ENCODE data around the gene TNFAIP2. TPM values are rescaled to one million over a fixed set of nuclear protein-coding genes. Genes with fewer than 3 reads are reported as not detected.
A peak's percentile ranks its signal among the peaks of the same experiment; 100 is the strongest.

Gene TNFAIP2
- total RNA-seq, 1 donor from 2014 or later: 4.3 TPM

DNA sequence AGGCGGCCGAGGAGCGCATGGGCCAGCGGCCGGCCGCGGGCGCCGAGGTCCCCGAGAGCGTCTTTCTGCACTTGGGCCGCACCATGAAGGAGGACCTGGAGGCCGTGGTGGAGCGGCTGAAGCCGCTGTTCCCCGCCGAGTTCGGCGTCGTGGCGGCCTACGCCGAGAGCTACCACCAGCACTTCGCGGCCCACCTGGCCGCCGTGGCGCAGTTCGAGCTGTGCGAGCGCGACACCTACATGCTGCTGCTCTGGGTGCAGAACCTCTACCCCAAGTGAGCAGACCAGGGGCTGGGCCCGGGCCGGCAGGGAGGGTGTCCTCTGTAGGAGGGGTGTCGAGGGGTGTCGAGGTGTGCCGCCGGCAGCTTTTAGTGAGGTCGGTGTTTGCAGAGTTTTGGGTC lies 4.1 kb downstream of the TNFAIP2 start:
- H3K4me1 Mint-ChIP-seq (ENCODE audit: low read depth, unreplicated experiment): no peaks in the 10 kb centered on the region
- no peaks in the 10 kb centered on the region for H3K36me3 Mint-ChIP-seq (ENCODE audit: unreplicated experiment)
- peaks cover 1% of the 10 kb centered on the region for H3K9me3 Mint-ChIP-seq (ENCODE audit: unreplicated experiment)
- H3K4me3 Mint-ChIP-seq (ENCODE audit: unreplicated experiment): no peak overlapping the region
- TF ChIP-seq, protein P1, sequence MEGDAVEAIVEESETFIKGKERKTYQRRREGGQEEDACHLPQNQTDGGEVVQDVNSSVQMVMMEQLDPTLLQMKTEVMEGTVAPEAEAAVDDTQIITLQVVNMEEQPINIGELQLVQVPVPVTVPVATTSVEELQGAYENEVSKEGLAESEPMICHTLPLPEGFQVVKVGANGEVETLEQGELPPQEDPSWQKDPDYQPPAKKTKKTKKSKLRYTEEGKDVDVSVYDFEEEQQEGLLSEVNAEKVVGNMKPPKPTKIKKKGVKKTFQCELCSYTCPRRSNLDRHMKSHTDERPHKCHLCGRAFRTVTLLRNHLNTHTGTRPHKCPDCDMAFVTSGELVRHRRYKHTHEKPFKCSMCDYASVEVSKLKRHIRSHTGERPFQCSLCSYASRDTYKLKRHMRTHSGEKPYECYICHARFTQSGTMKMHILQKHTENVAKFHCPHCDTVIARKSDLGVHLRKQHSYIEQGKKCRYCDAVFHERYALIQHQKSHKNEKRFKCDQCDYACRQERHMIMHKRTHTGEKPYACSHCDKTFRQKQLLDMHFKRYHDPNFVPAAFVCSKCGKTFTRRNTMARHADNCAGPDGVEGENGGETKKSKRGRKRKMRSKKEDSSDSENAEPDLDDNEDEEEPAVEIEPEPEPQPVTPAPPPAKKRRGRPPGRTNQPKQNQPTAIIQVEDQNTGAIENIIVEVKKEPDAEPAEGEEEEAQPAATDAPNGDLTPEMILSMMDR (IDR thresholded peaks at IDR 0.05; ENCODE audit: partially characterized antibody, unreplicated experiment): no peak
- H3K27me3 Mint-ChIP-seq (ENCODE audit: unreplicated experiment): peaks cover 21% of the 10 kb centered on the region
- no peak for DNase-seq
- H3K27ac Mint-ChIP-seq (ENCODE audit: unreplicated experiment): no peak overlapping the region

DNA sequence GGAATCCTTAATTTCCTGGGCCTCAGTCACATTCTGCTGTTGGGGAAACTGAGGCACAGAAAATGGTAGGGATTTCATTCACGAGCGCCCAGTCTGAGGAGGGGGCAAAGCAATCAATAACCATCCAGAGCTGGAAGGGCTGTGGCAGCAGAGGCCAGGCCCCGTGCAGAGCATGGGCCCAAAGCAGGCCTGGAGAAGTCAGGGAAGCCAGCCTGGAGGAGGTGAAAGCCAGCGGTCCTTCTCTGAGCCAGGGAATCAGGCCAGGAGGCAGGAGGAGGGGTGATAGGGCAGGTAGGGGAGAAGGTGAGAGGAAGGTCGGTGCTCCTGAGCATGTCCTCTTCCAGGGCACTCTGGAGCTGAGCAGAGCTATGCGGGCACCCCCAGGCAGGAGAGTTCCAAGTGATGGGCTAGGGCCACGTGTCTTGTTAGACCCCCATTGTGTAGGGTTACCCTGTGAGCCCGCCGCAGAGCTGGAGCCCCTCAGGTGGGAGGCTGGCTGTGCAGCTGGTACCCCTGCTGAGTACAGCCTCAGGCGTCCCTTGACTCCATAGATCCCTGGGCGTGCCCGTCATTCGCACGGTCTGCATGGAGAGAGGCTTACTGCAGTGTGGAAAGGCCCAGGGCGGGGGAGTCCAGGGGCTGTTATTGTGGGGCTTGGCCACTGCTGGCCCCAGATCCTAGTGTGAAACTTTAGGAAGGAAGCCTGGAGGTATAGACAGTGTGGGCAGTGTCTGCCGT lies 4.8 kb downstream of the TNFAIP2 start:
- H3K4me3 Mint-ChIP-seq (ENCODE audit: unreplicated experiment): no peak overlapping the region
- no peak overlapping the region for H3K27ac Mint-ChIP-seq (ENCODE audit: unreplicated experiment)
- peaks cover 4% of the 10 kb centered on the region for H3K9me3 Mint-ChIP-seq (ENCODE audit: unreplicated experiment)
- no peak for DNase-seq
- H3K27me3 Mint-ChIP-seq (ENCODE audit: unreplicated experiment): peaks cover 24% of the 10 kb centered on the region
- H3K36me3 Mint-ChIP-seq (ENCODE audit: unreplicated experiment): no peaks in the 10 kb centered on the region
- TF ChIP-seq, protein P1 (IDR thresholded peaks at IDR 0.05; ENCODE audit: partially characterized antibody, unreplicated experiment): no peak
- no peaks in the 10 kb centered on the region for H3K4me1 Mint-ChIP-seq (ENCODE audit: low read depth, unreplicated experiment)

DNA sequence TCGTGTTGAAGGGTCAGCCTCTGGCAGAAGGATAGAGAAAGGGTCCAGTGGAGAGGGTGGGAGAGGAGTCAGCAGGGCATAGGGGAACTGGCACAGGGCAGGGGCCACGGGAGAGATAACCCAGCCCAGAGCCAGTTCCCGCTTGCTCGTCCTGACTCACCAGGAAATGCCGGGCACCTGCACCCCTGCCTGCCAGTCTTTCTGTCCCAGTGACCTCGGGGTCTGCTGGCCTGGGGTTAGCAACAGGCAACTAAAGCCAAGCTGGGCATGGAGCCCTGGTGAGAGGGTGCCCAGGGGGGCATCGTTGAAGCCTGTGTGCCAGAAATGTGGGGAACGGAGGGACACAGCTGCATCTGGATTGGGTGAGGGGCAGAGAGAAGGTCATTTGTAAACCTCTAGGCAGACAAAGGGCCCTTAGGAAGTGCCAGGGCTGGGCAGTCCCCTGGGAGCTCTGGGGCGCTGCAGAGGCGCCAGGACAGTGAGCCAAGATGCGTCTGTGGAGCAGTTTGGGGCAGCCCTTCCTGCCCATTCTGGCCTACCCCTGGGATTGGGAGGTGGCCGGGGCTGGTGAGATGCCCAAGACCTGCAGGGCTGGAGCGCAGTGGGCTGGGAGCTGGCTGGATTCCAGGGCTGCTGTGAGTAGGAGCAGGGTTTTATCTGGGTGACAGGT lies 5.5 kb downstream of the TNFAIP2 start:
- Mint-ChIP-seq H3K4me3 (ENCODE audit: unreplicated experiment) (peak overlapping the region; percentile 10), H3K36me3 (ENCODE audit: unreplicated experiment) (no peaks in the 10 kb centered on the region), H3K27me3 (ENCODE audit: unreplicated experiment) (peaks cover 24% of the 10 kb centered on the region), H3K9me3 (ENCODE audit: unreplicated experiment) (peaks cover 4% of the 10 kb centered on the region), H3K27ac (ENCODE audit: unreplicated experiment) (no peak overlapping the region), H3K4me1 (ENCODE audit: low read depth, unreplicated experiment) (no peaks in the 10 kb centered on the region)
- DNase-seq: no peak
- TF ChIP-seq, protein P1 (IDR thresholded peaks at IDR 0.05; ENCODE audit: partially characterized antibody, unreplicated experiment): no peak

DNA sequence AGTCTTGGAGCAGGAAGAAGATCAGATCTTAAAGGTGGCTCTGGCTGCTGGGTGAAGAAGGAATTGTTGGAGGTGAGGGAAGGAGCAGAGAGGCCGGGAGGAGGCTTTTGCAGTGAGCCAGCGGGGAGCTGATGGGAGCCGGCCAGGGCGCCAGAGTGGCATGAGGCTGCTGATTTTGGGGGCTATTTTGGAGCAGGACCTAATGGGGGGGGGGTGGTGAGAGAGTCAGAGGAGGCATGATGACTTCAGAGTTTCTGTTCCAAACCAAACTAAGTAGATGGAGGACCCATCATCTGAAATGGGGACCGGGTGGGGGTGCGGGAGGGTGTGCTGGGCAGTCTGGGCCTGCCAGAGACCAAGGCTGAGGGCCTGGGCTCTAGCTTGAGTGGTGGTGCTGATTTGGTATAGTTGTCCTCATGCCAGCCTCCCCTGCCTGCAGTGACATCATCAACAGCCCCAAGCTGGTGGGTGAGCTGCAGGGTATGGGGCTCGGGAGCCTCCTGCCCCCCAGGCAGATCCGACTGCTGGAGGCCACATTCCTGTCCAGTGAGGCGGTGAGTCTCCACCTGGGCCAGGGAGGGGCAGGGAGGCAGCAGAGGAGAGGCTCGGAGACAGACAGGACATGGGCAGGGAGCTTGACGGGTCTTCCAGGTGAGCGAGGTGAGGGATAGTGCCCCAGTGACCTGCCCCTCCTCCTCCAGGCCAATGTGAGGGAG lies 6.2 kb downstream of the TNFAIP2 start:
- Mint-ChIP-seq H3K4me3 (ENCODE audit: unreplicated experiment) (peak overlapping the region; percentile 10), H3K4me1 (ENCODE audit: low read depth, unreplicated experiment) (no peaks in the 10 kb centered on the region), H3K36me3 (ENCODE audit: unreplicated experiment) (no peaks in the 10 kb centered on the region), H3K27me3 (ENCODE audit: unreplicated experiment) (peaks cover 21% of the 10 kb centered on the region), H3K9me3 (ENCODE audit: unreplicated experiment) (peaks cover 4% of the 10 kb centered on the region), H3K27ac (ENCODE audit: unreplicated experiment) (no peak overlapping the region)
- TF ChIP-seq, protein P1 (IDR thresholded peaks at IDR 0.05; ENCODE audit: partially characterized antibody, unreplicated experiment): no peak
- no peak for DNase-seq
